ENCODE data around the gene TTYH2.

GRCh38 chr17:74234486-74234885 is 21.1 kb downstream of the TTYH2 start:
- TF ChIP-seq, protein P1, sequence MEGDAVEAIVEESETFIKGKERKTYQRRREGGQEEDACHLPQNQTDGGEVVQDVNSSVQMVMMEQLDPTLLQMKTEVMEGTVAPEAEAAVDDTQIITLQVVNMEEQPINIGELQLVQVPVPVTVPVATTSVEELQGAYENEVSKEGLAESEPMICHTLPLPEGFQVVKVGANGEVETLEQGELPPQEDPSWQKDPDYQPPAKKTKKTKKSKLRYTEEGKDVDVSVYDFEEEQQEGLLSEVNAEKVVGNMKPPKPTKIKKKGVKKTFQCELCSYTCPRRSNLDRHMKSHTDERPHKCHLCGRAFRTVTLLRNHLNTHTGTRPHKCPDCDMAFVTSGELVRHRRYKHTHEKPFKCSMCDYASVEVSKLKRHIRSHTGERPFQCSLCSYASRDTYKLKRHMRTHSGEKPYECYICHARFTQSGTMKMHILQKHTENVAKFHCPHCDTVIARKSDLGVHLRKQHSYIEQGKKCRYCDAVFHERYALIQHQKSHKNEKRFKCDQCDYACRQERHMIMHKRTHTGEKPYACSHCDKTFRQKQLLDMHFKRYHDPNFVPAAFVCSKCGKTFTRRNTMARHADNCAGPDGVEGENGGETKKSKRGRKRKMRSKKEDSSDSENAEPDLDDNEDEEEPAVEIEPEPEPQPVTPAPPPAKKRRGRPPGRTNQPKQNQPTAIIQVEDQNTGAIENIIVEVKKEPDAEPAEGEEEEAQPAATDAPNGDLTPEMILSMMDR (IDR thresholded peaks at IDR 0.05 in 8 of 11, conservative IDR thresholded peaks at IDR 0.05 in 3 of 11), result no peak
- TF ChIP-seq POLR2A (IDR thresholded peaks at IDR 0.05), result no peak
